Tibial nerve (tissue), 4 donors: ENCODE measurements around the gene CD82. TPM values are rescaled to one million over a fixed set of nuclear protein-coding genes. Genes with fewer than 3 reads are reported as not detected.

ENCODE experiments used
- DNase-seq, 2 donors: peaks; one replicate each; pipeline ENCODE4 v3.0.0-alpha.2; 2019; ENCODE audit warnings: low spot score in 2 of 2
- H3K27ac ChIP-seq, 4 donors: fragments of 200-600 bp; sonication (generic) in 3 of 4; one replicate each; pipeline ENCODE4 v1.5.1; 2017 to 2019; ENCODE audit warnings: mild to moderate bottlenecking in 1 of 4
- H3K27me3 ChIP-seq, 2 donors: fragments of 200-600 bp; sonication (generic) in 1 of 2; one replicate each; pipeline versions ENCODE4 v1.5.1 to v1.6.0; 2017 to 2019
- H3K36me3 ChIP-seq, 3 donors: fragments of 200-600 bp; sonication (generic); one replicate each; pipeline ENCODE4 v1.5.1; 2018 to 2019
- H3K4me1 ChIP-seq, 4 donors: fragments of 200-600 bp; sonication (generic) in 3 of 4; one replicate each; pipeline ENCODE4 v1.5.1; 2017 to 2019
- H3K4me3 ChIP-seq, 4 donors: fragments of 200-600 bp; sonication (generic) in 3 of 4; one replicate each; pipeline ENCODE4 v1.5.1; 2017 to 2019; ENCODE audit warnings: mild to moderate bottlenecking in 1 of 4, moderate library complexity in 1 of 4
- H3K9me3 ChIP-seq, 4 donors: fragments of 200-600 bp; sonication (generic) in 3 of 4; one replicate each; pipeline ENCODE4 v1.5.1; 2017 to 2019
- CTCF ChIP-seq, 5 experiments: fragments of 200-600 bp in 3 of 5; fragments of 450-650 bp in 2 of 5; sonication (generic) in 3 of 5; IDR thresholded peaks; one replicate each; pipeline ENCODE4 v1.5.1; 2016 to 2019; ENCODE audit warnings: antibody characterized with exemption in 5 of 5, mild to moderate bottlenecking in 3 of 5, moderate library complexity in 2 of 5
- EP300 ChIP-seq, 2 donors: sonication (generic); formaldehyde crosslinking; IDR thresholded peaks; one replicate each; pipeline ENCODE4 v1.6.1; 2017; ENCODE audit warnings: antibody characterized with exemption in 2 of 2, mild to moderate bottlenecking in 1 of 2
- POLR2A ChIP-seq, 2 donors: fragments of 450-650 bp; IDR thresholded peaks; one replicate each; pipeline ENCODE4 v1.6.1; 2017; ENCODE audit warnings: antibody characterized with exemption in 2 of 2, mild to moderate bottlenecking in 2 of 2, moderate library complexity in 2 of 2
- WGBS, 2 donors: methylation state at CpG; one replicate each; pipeline ENCODE4 v1.1.5; 2018; 5-methylcytosine and 5-hydroxymethylcytosine counted together
- total RNA-seq, 4 donors: library from RNA; depleted of rRNA; stranded (reverse); fragments of >200 nt; gene quantifications; one replicate each; pipeline ENCODE4 v1.1.0, GENCODE V29; 2016

CD82 gene
- total RNA-seq, 4 donors from 2014 or later, result 27.9 to 49.4 (median 43.4) TPM

GRCh38 chr11:44573333-44573732 lies 7.9 kb downstream of the CD82 start:
- no peaks in the 10 kb centered on the region for H3K36me3 ChIP-seq
- H3K4me3 ChIP-seq, result no peak overlapping the region
- H3K9me3 ChIP-seq, result no peaks in the 10 kb centered on the region
- no peaks in the 10 kb centered on the region for H3K27me3 ChIP-seq
- H3K27ac ChIP-seq, result no peak overlapping the region
- no peak for DNase-seq
- H3K4me1 ChIP-seq, result peaks cover 0 to 50% (median 44%) of the 10 kb centered on the region in 4 donors
- 76 to 91% methylated on average over 3 of the region's 3 CpGs for WGBS, 2 donors
- TF ChIP-seq CTCF (IDR thresholded peaks at IDR 0.05) (no peak), EP300 (IDR thresholded peaks at IDR 0.05) (no peak), POLR2A (IDR thresholded peaks at IDR 0.05) (no peak)

- H3K27ac ChIP-seq, result peak overlapping the region in 1 of 4 donors; percentile 73
- WGBS, 2 donors, result 55 to 58% methylated on average over 5 of the region's 5 CpGs
- no peaks in the 10 kb centered on the region for H3K9me3 ChIP-seq
- H3K4me1 ChIP-seq, result peaks cover 0 to 49% (median 37%) of the 10 kb centered on the region in 4 donors
- no peaks in the 10 kb centered on the region for H3K36me3 ChIP-seq
- H3K27me3 ChIP-seq, result no peaks in the 10 kb centered on the region
- no peak for DNase-seq
- TF ChIP-seq EP300 (IDR thresholded peaks at IDR 0.05) (no peak), CTCF (IDR thresholded peaks at IDR 0.05) (no peak), POLR2A (IDR thresholded peaks at IDR 0.05) (no peak)
- H3K4me3 ChIP-seq, result no peak overlapping the region
Observed at GRCh38 chr11:44574610-44575287, 9.3 kb downstream of the CD82 start.

GRCh38 chr11:44575288-44575672 lies 9.8 kb downstream of the CD82 start:
- no peak for DNase-seq
- no peaks in the 10 kb centered on the region for H3K27me3 ChIP-seq
- 69 to 88% methylated on average over 2 of the region's 2 CpGs for WGBS, 2 donors
- TF ChIP-seq POLR2A (IDR thresholded peaks at IDR 0.05) (no peak), EP300 (IDR thresholded peaks at IDR 0.05) (no peak), CTCF (IDR thresholded peaks at IDR 0.05) (no peak)
- H3K9me3 ChIP-seq, result no peaks in the 10 kb centered on the region
- no peaks in the 10 kb centered on the region for H3K36me3 ChIP-seq
- peaks cover 0 to 44% (median 35%) of the 10 kb centered on the region in 4 donors for H3K4me1 ChIP-seq
- H3K27ac ChIP-seq, result peak overlapping the region in 1 of 4 donors; percentile 73
- H3K4me3 ChIP-seq, result no peak overlapping the region

- Histone ChIP-seq H3K4me1 (peaks cover 0 to 40% (median 31%) of the 10 kb centered on the region in 4 donors), H3K27ac (peak overlapping the region in 1 of 4 donors; percentile 29), H3K4me3 (no peak overlapping the region), H3K9me3 (no peaks in the 10 kb centered on the region), H3K27me3 (no peaks in the 10 kb centered on the region), H3K36me3 (no peaks in the 10 kb centered on the region)
- DNase-seq, result no peak
- no peak for TF ChIP-seq CTCF (IDR thresholded peaks at IDR 0.05)
- TF ChIP-seq POLR2A (IDR thresholded peaks at IDR 0.05), result no peak
- TF ChIP-seq EP300 (IDR thresholded peaks at IDR 0.05), result no peak
- WGBS, 2 donors, result 89 to 94% methylated on average over 5 of the region's 5 CpGs
Observed at GRCh38 chr11:44575962-44576361, 10.5 kb downstream of the CD82 start.

- no peak for DNase-seq
- H3K9me3 ChIP-seq, result no peaks in the 10 kb centered on the region
- H3K27me3 ChIP-seq, result no peaks in the 10 kb centered on the region
- 76 to 81% methylated on average over 4 of the region's 4 CpGs for whole genome bisulfite sequencing, 2 donors
- H3K27ac ChIP-seq, result no peak overlapping the region
- H3K36me3 ChIP-seq, result peaks cover 0 to 2% (median 0%) of the 10 kb centered on the region in 3 donors
- TF ChIP-seq POLR2A (IDR thresholded peaks at IDR 0.05) (no peak), CTCF (IDR thresholded peaks at IDR 0.05) (no peak), EP300 (IDR thresholded peaks at IDR 0.05) (no peak)
- H3K4me3 ChIP-seq, result no peak overlapping the region
- peaks cover 0 to 43% (median 26%) of the 10 kb centered on the region in 4 donors for H3K4me1 ChIP-seq
Observed at GRCh38 chr11:44576656-44577055, 11.2 kb downstream of the CD82 start.
